ENCODE data around the gene ADIPOQ.

DNA sequence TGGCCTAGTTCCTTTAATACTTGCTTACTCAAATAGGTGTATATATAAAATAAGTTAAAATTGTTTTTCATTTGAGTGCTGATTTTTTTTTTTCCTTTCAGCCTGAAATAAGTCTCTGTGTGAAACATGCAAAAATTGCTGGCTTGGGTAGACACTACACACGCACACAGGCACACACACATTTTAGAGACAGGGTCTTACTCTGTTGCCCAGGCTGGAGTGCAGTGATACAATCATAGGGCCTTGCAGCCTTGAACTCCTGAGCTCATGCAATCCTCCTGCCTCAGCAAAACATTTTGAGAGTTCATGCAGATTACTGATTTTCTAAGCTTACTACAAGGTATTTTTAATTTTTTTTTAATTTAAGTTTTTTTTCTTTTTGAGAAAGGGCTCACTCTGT, 23.6 kb upstream of the ADIPOQ start:
- no peak for TF ChIP-seq POLR2AphosphoS5 (IDR thresholded peaks at IDR 0.05; ENCODE audit: borderline replicate concordance, low read depth, low read length)
- no peak for TF ChIP-seq EZH2 (IDR thresholded peaks at IDR 0.05)

Data from SK-N-MC (cell line).